ENCODE measurements around the gene LMBRD1. TPM values are rescaled to one million over a fixed set of nuclear protein-coding genes. Genes with fewer than 3 reads are reported as not detected.
A peak's percentile ranks its signal among the peaks of the same experiment; 100 is the strongest.

The LMBRD1 gene
- total RNA-seq, 2 experiments from 2014 or later, result 12.7 to 16.3 TPM

DNA sequence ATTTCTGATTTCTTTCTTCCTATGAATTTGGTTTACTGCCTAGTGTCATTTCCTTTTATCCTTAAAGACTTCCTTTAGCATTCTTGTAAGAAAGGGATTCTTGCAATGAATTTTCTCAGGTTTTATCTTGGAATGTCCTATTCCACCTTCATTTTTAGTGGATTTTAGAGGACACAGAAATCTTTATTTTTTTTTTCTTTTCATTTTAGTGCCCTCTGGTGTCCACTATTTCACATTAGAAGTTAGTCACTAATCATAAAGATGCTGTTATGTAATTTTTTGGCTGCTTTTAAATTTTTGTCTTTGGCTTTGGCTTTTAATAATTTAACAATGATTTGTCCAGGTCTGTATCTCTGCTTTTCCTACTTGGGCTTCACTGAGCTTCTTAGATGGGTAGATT lies 28.1 kb downstream of the LMBRD1 start:
- TF ChIP-seq, protein P1, sequence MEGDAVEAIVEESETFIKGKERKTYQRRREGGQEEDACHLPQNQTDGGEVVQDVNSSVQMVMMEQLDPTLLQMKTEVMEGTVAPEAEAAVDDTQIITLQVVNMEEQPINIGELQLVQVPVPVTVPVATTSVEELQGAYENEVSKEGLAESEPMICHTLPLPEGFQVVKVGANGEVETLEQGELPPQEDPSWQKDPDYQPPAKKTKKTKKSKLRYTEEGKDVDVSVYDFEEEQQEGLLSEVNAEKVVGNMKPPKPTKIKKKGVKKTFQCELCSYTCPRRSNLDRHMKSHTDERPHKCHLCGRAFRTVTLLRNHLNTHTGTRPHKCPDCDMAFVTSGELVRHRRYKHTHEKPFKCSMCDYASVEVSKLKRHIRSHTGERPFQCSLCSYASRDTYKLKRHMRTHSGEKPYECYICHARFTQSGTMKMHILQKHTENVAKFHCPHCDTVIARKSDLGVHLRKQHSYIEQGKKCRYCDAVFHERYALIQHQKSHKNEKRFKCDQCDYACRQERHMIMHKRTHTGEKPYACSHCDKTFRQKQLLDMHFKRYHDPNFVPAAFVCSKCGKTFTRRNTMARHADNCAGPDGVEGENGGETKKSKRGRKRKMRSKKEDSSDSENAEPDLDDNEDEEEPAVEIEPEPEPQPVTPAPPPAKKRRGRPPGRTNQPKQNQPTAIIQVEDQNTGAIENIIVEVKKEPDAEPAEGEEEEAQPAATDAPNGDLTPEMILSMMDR (conservative IDR thresholded peaks at IDR 0.05; ENCODE audit: low read length), result peak; percentile 54; the same call in 1 of the 2 replicates
- no peak for TF ChIP-seq EZH2phosphoT487 (IDR thresholded peaks at IDR 0.05; ENCODE audit: borderline replicate concordance, low read depth, low read length)
- Histone ChIP-seq H3K4me2 (ENCODE audit: low read length) (no peak overlapping the region), H3K4me3 (ENCODE audit: low read depth, low read length, poor library complexity, severe bottlenecking) (no peak overlapping the region), H3K4me1 (ENCODE audit: insufficient read depth, low read length, poor library complexity, severe bottlenecking) (no peaks in the 10 kb centered on the region), H4K20me1 (ENCODE audit: insufficient read depth, low read length) (no peaks in the 10 kb centered on the region), H3K9me2 (ENCODE audit: insufficient read depth, low read length) (no peaks in the 10 kb centered on the region), H3K27ac (ENCODE audit: low read depth, low read length, poor library complexity, severe bottlenecking) (no peak overlapping the region), H3K79me2 (ENCODE audit: insufficient read depth, low read depth, low read length) (no peaks in the 10 kb centered on the region), H3K9me3 (ENCODE audit: low read length) (no peaks in the 10 kb centered on the region), H2AFZ (ENCODE audit: low read length) (no peak overlapping the region), H3K36me3 (ENCODE audit: insufficient read depth, low read length) (peaks cover 10% of the 10 kb centered on the region)
- no TSS peak for BruUV-seq (replicated peaks)
- ChIA-PET POLR2A (interaction anchor here (0.6 to 1.2 kb wide), 2 partner anchors 25 to 575 kb away, joined by 3 to 9 read pairs; no protein-coding TSS in a partner anchor), CTCF (ENCODE audit: unreplicated experiment) (no interaction called here)
- DNase-seq (ENCODE audit: low spot score), result no peak
- intact Hi-C loops (cut with micrococcal nuclease; ENCODE audit: unreplicated experiment), result no loop called here

DNA sequence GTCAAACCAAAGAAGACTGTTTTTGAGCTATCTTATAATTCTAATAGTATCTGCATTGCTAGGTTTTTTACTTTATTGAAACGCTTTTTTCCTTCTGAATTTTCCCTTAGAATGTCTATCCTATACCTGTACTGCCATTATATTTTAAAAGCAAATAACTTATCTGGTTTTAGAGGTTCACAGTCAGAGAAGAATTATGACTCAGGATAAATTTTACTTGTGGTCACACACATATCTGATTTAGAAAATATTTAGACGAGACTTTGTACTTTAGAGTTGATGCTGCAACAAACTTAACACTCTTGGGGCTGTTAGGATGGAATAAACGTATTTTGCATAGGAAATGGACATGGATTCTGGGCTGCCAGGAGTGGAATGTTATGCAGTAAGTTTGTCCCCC lies 33.0 kb downstream of the LMBRD1 start:
- TF ChIP-seq EZH2phosphoT487 (IDR thresholded peaks at IDR 0.05; ENCODE audit: borderline replicate concordance, low read depth, low read length), result no peak
- TF ChIP-seq, protein P1 (conservative IDR thresholded peaks at IDR 0.05; ENCODE audit: low read length), result no peak
- no peaks in the 10 kb centered on the region for H3K9me2 ChIP-seq (ENCODE audit: insufficient read depth, low read length)
- no peaks in the 10 kb centered on the region for H3K4me1 ChIP-seq (ENCODE audit: insufficient read depth, low read length, poor library complexity, severe bottlenecking)
- H3K9me3 ChIP-seq (ENCODE audit: low read length), result no peaks in the 10 kb centered on the region
- no peak overlapping the region for H3K4me3 ChIP-seq (ENCODE audit: low read depth, low read length, poor library complexity, severe bottlenecking)
- no peak overlapping the region for H2AFZ ChIP-seq (ENCODE audit: low read length)
- CTCF ChIA-PET (ENCODE audit: unreplicated experiment), result no interaction called here
- POLR2A ChIA-PET, result interaction anchor here (0.7 kb wide), 1 partner anchor 12 kb away, joined by 3 read pairs; no protein-coding TSS in a partner anchor
- intact Hi-C loops (cut with micrococcal nuclease; ENCODE audit: unreplicated experiment), result no loop called here
- H3K27ac ChIP-seq (ENCODE audit: low read depth, low read length, poor library complexity, severe bottlenecking), result no peak overlapping the region
- DNase-seq (ENCODE audit: low spot score), result no peak
- no peak overlapping the region for H3K4me2 ChIP-seq (ENCODE audit: low read length)
- no peaks in the 10 kb centered on the region for H4K20me1 ChIP-seq (ENCODE audit: insufficient read depth, low read length)
- H3K79me2 ChIP-seq (ENCODE audit: insufficient read depth, low read depth, low read length), result no peaks in the 10 kb centered on the region
- H3K36me3 ChIP-seq (ENCODE audit: insufficient read depth, low read length), result no peaks in the 10 kb centered on the region
- no TSS peak for BruUV-seq (replicated peaks)

DNA sequence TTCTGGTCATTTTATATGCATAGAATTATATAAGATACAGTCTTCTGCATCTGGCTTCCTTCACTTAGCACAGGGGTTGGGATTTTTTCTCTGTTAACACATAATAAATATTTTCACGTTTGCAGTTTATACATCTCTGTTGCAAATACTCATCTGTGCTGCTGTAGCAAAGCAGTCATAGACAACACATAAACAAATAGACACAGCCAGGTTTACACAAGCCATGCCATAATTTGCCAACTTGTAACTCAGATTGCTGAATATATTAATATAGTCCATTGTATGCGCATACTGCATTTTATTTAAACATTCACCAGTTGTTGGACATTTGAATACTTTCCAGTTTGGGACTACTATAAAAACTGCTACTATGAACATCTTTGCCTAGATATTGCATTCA lies 35.0 kb downstream of the LMBRD1 start:
- H3K79me2 ChIP-seq (ENCODE audit: insufficient read depth, low read depth, low read length), result peaks cover 3% of the 10 kb centered on the region; the same call in 1 of the 2 replicates
- H3K4me2 ChIP-seq (ENCODE audit: low read length), result no peak overlapping the region

More for the DNA sequence above, 35.0 kb downstream of the LMBRD1 start:
- Histone ChIP-seq H3K4me1 (ENCODE audit: insufficient read depth, low read length, poor library complexity, severe bottlenecking) (peaks cover 5% of the 10 kb centered on the region), H3K36me3 (ENCODE audit: insufficient read depth, low read length) (peaks cover 2% of the 10 kb centered on the region; the same call in 1 of the 2 replicates), H3K9me2 (ENCODE audit: insufficient read depth, low read length) (no peaks in the 10 kb centered on the region), H3K4me3 (ENCODE audit: low read depth, low read length, poor library complexity, severe bottlenecking) (no peak overlapping the region), H4K20me1 (ENCODE audit: insufficient read depth, low read length) (no peaks in the 10 kb centered on the region), H2AFZ (ENCODE audit: low read length) (no peak overlapping the region), H3K27ac (ENCODE audit: low read depth, low read length, poor library complexity, severe bottlenecking) (no peak overlapping the region), H3K9me3 (ENCODE audit: low read length) (no peaks in the 10 kb centered on the region; the same call in 1 of the 2 replicates)
- ChIA-PET POLR2A (no interaction called here), CTCF (ENCODE audit: unreplicated experiment) (no interaction called here)
- DNase-seq (ENCODE audit: low spot score), result no peak
- BruUV-seq (replicated peaks), result no TSS peak
- TF ChIP-seq EZH2phosphoT487 (IDR thresholded peaks at IDR 0.05; ENCODE audit: borderline replicate concordance, low read depth, low read length), result no peak
- TF ChIP-seq, protein P1 (conservative IDR thresholded peaks at IDR 0.05; ENCODE audit: low read length), result no peak
- intact Hi-C loops (cut with micrococcal nuclease; ENCODE audit: unreplicated experiment), result no loop called here

Data from OCI-LY7 (cell line).